GM12878 (cell line): ENCODE measurements around the gene PSMA7.

Experiments used
- CREB1 ChIP-seq: IDR thresholded peaks from 2 replicates; pipeline ENCODE4 v1.6.1; 2012; ENCODE audit warnings: low read depth, mild to moderate bottlenecking, inconsistent platforms
- CREM ChIP-seq: IDR thresholded peaks from 2 replicates; pipeline ENCODE4 v1.6.1; 2014; ENCODE audit warnings: antibody characterized with exemption, low read depth
- JUNB ChIP-seq: IDR thresholded peaks from 2 replicates; pipeline ENCODE4 v1.6.1; 2016; ENCODE audit warnings: antibody characterized with exemption, mild to moderate bottlenecking
- KAT2A ChIP-seq: conservative IDR thresholded peaks from 2 replicates; pipeline ENCODE4 v1.6.1; 2011; ENCODE audit warnings: low read depth, low read length; ENCODE audit not compliant: control insufficient read depth
- MAX ChIP-seq: IDR thresholded peaks from 2 replicates; pipeline ENCODE4 v1.6.1; 2012; ENCODE audit warnings: low read depth, low read length, improper control_type of control experiment
- NFXL1 ChIP-seq: fragments of 450-650 bp; IDR thresholded peaks from 2 replicates; pipeline ENCODE4 v1.6.1; 2017; ENCODE audit warnings: antibody characterized with exemption, mild to moderate bottlenecking, borderline replicate concordance
- TAF1 ChIP-seq: IDR thresholded peaks from 2 replicates; pipeline ENCODE4 v1.6.1; 2011; ENCODE audit warnings: mild to moderate bottlenecking, low read depth, low read length, borderline replicate concordance
- TF ChIP-seq, protein P1 (sequence below), 3 experiments: IDR thresholded peaks in 2 of 3; conservative IDR thresholded peaks in 1 of 3; 2 replicates each; pipeline ENCODE4 v1.5.1; 2011; ENCODE audit warnings: low read depth in 3 of 3, low read length in 3 of 3, mild to moderate bottlenecking in 3 of 3, control low read depth in 2 of 3, moderate library complexity in 2 of 3, inconsistent platforms in 1 of 3, mixed read lengths in 1 of 3; ENCODE audit not compliant: control insufficient read depth in 2 of 3, insufficient read depth in 1 of 3; ENCODE audit errors: extremely low read depth in 1 of 3
- TF ChIP-seq, protein P2 (sequence below): IDR thresholded peaks from 2 replicates; pipeline ENCODE4 v1.6.1; 2011; ENCODE audit warnings: borderline replicate concordance, low read depth, mild to moderate bottlenecking, moderate library complexity, low read length; ENCODE audit not compliant: insufficient read depth, poor library complexity, severe bottlenecking

DNA sequence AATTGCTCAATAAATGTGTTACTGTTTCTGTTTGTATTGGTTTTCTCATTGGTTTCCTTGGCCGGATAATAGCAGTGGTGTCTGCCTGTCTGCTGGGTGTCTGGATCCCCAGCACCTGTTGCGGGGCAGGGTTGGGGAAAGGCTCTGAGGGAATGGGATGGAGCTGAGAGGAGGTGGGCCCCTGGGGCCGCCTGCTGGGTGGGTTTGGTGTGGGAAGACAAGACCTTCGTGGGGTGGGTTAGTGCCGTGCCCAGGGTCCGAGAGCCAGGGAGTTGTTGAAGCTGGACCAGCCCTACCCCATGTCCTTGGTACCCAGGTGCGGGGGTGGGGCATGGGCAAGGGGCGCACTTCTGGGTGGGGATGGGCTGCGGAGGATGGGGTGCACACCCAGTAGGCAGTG, 4.3 kb upstream of the PSMA7 start:
- TF ChIP-seq JUNB (no peak), MAX (no peak), NFXL1 (no peak), TAF1 (no peak), CREM (no peak), CREB1 (no peak), KAT2A (no peak)
- TF ChIP-seq, protein P1, sequence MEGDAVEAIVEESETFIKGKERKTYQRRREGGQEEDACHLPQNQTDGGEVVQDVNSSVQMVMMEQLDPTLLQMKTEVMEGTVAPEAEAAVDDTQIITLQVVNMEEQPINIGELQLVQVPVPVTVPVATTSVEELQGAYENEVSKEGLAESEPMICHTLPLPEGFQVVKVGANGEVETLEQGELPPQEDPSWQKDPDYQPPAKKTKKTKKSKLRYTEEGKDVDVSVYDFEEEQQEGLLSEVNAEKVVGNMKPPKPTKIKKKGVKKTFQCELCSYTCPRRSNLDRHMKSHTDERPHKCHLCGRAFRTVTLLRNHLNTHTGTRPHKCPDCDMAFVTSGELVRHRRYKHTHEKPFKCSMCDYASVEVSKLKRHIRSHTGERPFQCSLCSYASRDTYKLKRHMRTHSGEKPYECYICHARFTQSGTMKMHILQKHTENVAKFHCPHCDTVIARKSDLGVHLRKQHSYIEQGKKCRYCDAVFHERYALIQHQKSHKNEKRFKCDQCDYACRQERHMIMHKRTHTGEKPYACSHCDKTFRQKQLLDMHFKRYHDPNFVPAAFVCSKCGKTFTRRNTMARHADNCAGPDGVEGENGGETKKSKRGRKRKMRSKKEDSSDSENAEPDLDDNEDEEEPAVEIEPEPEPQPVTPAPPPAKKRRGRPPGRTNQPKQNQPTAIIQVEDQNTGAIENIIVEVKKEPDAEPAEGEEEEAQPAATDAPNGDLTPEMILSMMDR (IDR thresholded peaks at IDR 0.05 in 2 of 3, conservative IDR thresholded peaks at IDR 0.05 in 1 of 3; ENCODE audit: control insufficient read depth in 2 of 3, extremely low read depth in 1 of 3, insufficient read depth in 1 of 3, low read depth in 3 of 3, low read length in 3 of 3): no peak
- TF ChIP-seq, protein P2, sequence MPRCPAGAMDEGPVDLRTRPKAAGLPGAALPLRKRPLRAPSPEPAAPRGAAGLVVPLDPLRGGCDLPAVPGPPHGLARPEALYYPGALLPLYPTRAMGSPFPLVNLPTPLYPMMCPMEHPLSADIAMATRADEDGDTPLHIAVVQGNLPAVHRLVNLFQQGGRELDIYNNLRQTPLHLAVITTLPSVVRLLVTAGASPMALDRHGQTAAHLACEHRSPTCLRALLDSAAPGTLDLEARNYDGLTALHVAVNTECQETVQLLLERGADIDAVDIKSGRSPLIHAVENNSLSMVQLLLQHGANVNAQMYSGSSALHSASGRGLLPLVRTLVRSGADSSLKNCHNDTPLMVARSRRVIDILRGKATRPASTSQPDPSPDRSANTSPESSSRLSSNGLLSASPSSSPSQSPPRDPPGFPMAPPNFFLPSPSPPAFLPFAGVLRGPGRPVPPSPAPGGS: no peak
